WTC11 (cell line): ENCODE results near the gene CSNK1E. TPM values are rescaled to one million over a fixed set of nuclear protein-coding genes. Genes with fewer than 3 reads are reported as not detected.

ENCODE experiments used
- ATAC-seq: fragments of 200-7000 bp; cut with Tn5 transposase; 2 replicates; pipeline ENCODE4 v1.10.0; 2021; ENCODE audit warnings: mild to moderate bottlenecking, moderate library complexity
- CTCF ChIA-PET: fragments of 300-600 bp; sonication (Branson Sonifier 250); formaldehyde crosslinking; loops from one replicate; lab custom pipeline; 2021; ENCODE audit warnings: antibody characterized with exemption; lab: Charles Lee
- POLR2A ChIA-PET: fragments of 350-600 bp; sonication (Branson Sonifier 250); formaldehyde crosslinking; loops from one replicate; lab custom pipeline; 2021; ENCODE audit warnings: antibody characterized with exemption; lab: Charles Lee
- DNase-seq: peaks from one replicate; pipeline ENCODE4 v3.0.0; 2021; ENCODE audit warnings: low spot score
- H3K27ac Mint-ChIP-seq: 2 replicates; pipeline ENCODE4 v1.8.0; 2021; ENCODE audit warnings: mixed read lengths
- H3K27me3 Mint-ChIP-seq: 2 replicates; pipeline ENCODE4 v1.8.0; 2021; ENCODE audit warnings: low read depth, mild to moderate bottlenecking, moderate library complexity, mixed read lengths
- H3K36me3 Mint-ChIP-seq: 2 replicates; pipeline ENCODE4 v1.8.0; 2021; ENCODE audit warnings: mixed read lengths
- H3K4me1 Mint-ChIP-seq: 2 replicates; pipeline ENCODE4 v1.8.0; 2022; ENCODE audit warnings: mixed read lengths
- H3K4me3 Mint-ChIP-seq: 2 replicates; pipeline ENCODE4 v1.8.0; 2021; ENCODE audit warnings: mild to moderate bottlenecking, moderate library complexity, mixed read lengths
- H3K9me3 Mint-ChIP-seq: 2 replicates; pipeline ENCODE4 v1.8.0; 2021; ENCODE audit warnings: mixed read lengths
- CREM ChIP-seq: sonication (generic); formaldehyde crosslinking; IDR thresholded peaks from 2 replicates; pipeline ENCODE4 v1.8.1; 2022; ENCODE audit warnings: mild to moderate bottlenecking, missing genetic modification reagents, moderate library complexity
- ELF4 ChIP-seq: sonication (generic); formaldehyde crosslinking; IDR thresholded peaks from 2 replicates; pipeline ENCODE4 v1.8.1; 2022; ENCODE audit warnings: low read depth, mild to moderate bottlenecking, moderate library complexity, missing genetic modification reagents
- ERG ChIP-seq: fragments of 250-450 bp; sonication (Bioruptor Pico); IDR thresholded peaks from 2 replicates; pipeline ENCODE4 v1.8.0; 2021; ENCODE audit warnings: mild to moderate bottlenecking
- ETV6 ChIP-seq: sonication (generic); formaldehyde crosslinking; IDR thresholded peaks from 2 replicates; pipeline ENCODE4 v1.8.1; 2022; ENCODE audit warnings: mild to moderate bottlenecking, missing genetic modification reagents
- FOXP1 ChIP-seq: sonication (generic); formaldehyde crosslinking; IDR thresholded peaks from 2 replicates; pipeline ENCODE4 v1.8.0; 2022; ENCODE audit warnings: missing genetic modification reagents, mild to moderate bottlenecking, moderate library complexity, borderline replicate concordance
- FOXP4 ChIP-seq: sonication (generic); formaldehyde crosslinking; IDR thresholded peaks from 2 replicates; pipeline ENCODE4 v1.8.0; 2022; ENCODE audit warnings: mild to moderate bottlenecking, missing genetic modification reagents
- GTF2I ChIP-seq: fragments of 250-450 bp; sonication (Bioruptor Pico); conservative IDR thresholded peaks from 2 replicates; pipeline ENCODE4 v1.4.0; 2021; ENCODE audit warnings: mild to moderate bottlenecking
- JUN ChIP-seq: sonication (generic); formaldehyde crosslinking; IDR thresholded peaks from 2 replicates; pipeline ENCODE4 v1.8.0; 2023; ENCODE audit warnings: mild to moderate bottlenecking, missing genetic modification reagents
- MAX ChIP-seq: sonication (generic); formaldehyde crosslinking; IDR thresholded peaks from 2 replicates; pipeline ENCODE4 v1.8.0; 2022; ENCODE audit warnings: mild to moderate bottlenecking, missing genetic modification reagents
- NR1H2 ChIP-seq: sonication (generic); formaldehyde crosslinking; IDR thresholded peaks from 2 replicates; pipeline ENCODE4 v1.9.0; 2021; ENCODE audit warnings: mild to moderate bottlenecking, moderate library complexity, missing genetic modification reagents
- RELA ChIP-seq: sonication (generic); formaldehyde crosslinking; IDR thresholded peaks from 2 replicates; pipeline ENCODE4 v1.8.1; 2022; ENCODE audit warnings: missing genetic modification reagents, mild to moderate bottlenecking, borderline replicate concordance
- SP1 ChIP-seq: sonication (generic); formaldehyde crosslinking; conservative IDR thresholded peaks from 2 replicates; pipeline ENCODE4 v1.8.1; 2022; ENCODE audit warnings: missing genetic modification reagents
- TEAD1 ChIP-seq: sonication (generic); formaldehyde crosslinking; IDR thresholded peaks from 2 replicates; pipeline ENCODE4 v1.8.0; 2022; ENCODE audit warnings: mild to moderate bottlenecking, missing genetic modification reagents
- ZNF138 ChIP-seq: sonication (generic); formaldehyde crosslinking; conservative IDR thresholded peaks from 2 replicates; pipeline ENCODE4 v1.8.1; 2022; ENCODE audit warnings: mild to moderate bottlenecking, moderate library complexity, missing genetic modification reagents
- ZNF423 ChIP-seq: fragments of 250-450 bp; sonication (Bioruptor Pico); IDR thresholded peaks from 2 replicates; pipeline ENCODE4 v2.1.2; 2022; ENCODE audit warnings: mild to moderate bottlenecking, moderate library complexity
- ZNF671 ChIP-seq: fragments of 250-450 bp; sonication (Bioruptor Pico); IDR thresholded peaks from 2 replicates; pipeline ENCODE4 v1.8.0; 2021; ENCODE audit warnings: mild to moderate bottlenecking
- total RNA-seq: library from RNA; stranded (reverse); gene quantifications from 3 replicates; pipeline ENCODE4 v1.2.3, GENCODE V29; 2021
- TF ChIP-seq, protein P1 (sequence below): fragments of 200-600 bp; IDR thresholded peaks from 2 replicates; pipeline ENCODE4 v1.8.0; 2022; ENCODE audit warnings: antibody characterized with exemption
- TF ChIP-seq, protein P2 (sequence below): fragments of 250-450 bp; sonication (Bioruptor Pico); IDR thresholded peaks from 2 replicates; pipeline ENCODE4 v1.9.0; 2021; ENCODE audit warnings: moderate library complexity, mild to moderate bottlenecking, inconsistent platforms, borderline replicate concordance

Gene CSNK1E
- total RNA-seq, 1 experiment from 2014 or later: 265 TPM

DNA sequence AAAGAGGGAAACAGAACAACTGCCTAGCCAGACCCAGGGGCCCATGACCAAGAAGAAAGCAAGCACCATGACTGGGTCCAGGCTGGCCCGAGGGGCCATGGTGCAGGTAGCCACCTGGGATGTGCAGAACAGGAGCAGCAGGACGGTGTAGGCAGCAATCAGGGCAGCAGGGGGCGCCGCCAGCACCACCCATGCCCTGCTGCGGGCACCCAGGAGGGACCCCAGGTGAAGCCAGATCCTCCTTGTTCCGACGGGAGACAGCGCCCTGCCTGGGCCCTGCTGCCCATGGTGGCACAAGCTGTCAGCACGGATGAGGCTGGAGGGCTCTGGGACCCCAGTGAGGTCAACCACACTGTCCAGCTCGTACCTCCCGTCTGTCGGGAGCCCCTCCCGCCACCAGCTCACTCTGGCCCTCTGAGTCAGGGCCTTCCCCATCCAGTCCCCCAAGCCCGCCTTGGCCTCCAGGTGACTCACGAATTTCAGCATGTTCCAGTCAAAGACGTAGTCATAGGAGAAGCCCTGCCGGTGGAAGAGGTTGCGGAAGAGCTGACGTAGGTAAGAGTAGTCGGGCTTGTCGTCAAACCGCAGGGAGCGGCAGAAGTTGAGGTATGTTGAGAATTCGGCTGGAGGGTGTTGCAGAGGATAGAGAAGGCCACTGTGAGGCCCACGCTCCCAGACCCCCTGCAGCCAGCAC lies 18.8 kb downstream of the CSNK1E start:
- H3K9me3 Mint-ChIP-seq: no peaks in the 10 kb centered on the region
- H3K4me1 Mint-ChIP-seq: no peaks in the 10 kb centered on the region
- CTCF ChIA-PET: interaction anchor here (0.7 to 1.4 kb wide), 9 partner anchors 10 to 103 kb away, joined by 3 to 6 read pairs (median 3); no protein-coding TSS in a partner anchor
- H3K36me3 Mint-ChIP-seq: peaks cover 72% of the 10 kb centered on the region
- POLR2A ChIA-PET: interaction anchor here (0.6 to 1.0 kb wide), 2 partner anchors 14 to 55 kb away, joined by 3 to 4 read pairs; no protein-coding TSS in a partner anchor
- no peaks in the 10 kb centered on the region for H3K27me3 Mint-ChIP-seq
- peak; percentile 71 for ATAC-seq
- no peak for TF ChIP-seq SP1 (CRISPR knock-in tag)
- no peak for TF ChIP-seq TEAD1 (CRISPR knock-in tag)
- TF ChIP-seq MAX: peak; percentile 34; the same call in 1 of the 2 replicates
- TF ChIP-seq RELA (CRISPR knock-in tag): no peak
- TF ChIP-seq ELF4: no peak
- no peak for TF ChIP-seq CREM (CRISPR knock-in tag)
- TF ChIP-seq ETV6 (CRISPR knock-in tag): no peak
- TF ChIP-seq, protein P1, sequence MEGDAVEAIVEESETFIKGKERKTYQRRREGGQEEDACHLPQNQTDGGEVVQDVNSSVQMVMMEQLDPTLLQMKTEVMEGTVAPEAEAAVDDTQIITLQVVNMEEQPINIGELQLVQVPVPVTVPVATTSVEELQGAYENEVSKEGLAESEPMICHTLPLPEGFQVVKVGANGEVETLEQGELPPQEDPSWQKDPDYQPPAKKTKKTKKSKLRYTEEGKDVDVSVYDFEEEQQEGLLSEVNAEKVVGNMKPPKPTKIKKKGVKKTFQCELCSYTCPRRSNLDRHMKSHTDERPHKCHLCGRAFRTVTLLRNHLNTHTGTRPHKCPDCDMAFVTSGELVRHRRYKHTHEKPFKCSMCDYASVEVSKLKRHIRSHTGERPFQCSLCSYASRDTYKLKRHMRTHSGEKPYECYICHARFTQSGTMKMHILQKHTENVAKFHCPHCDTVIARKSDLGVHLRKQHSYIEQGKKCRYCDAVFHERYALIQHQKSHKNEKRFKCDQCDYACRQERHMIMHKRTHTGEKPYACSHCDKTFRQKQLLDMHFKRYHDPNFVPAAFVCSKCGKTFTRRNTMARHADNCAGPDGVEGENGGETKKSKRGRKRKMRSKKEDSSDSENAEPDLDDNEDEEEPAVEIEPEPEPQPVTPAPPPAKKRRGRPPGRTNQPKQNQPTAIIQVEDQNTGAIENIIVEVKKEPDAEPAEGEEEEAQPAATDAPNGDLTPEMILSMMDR: peak; percentile 61
- TF ChIP-seq, all 79 proteins: peak for 2
- Mint-ChIP-seq H3K27ac (peak overlapping the region; percentile 41; the same call in 1 of the 2 replicates), H3K4me3 (no peak overlapping the region)
- peak; percentile 63 for DNase-seq

GRCh38 chr22:38296372-38296771 lies 20.9 kb downstream of the CSNK1E start:
- POLR2A ChIA-PET: interaction anchor here (0.7 kb wide), 1 partner anchor 9 kb away, joined by 3 read pairs; no protein-coding TSS in a partner anchor
- Mint-ChIP-seq H3K27me3 (no peaks in the 10 kb centered on the region), H3K27ac (no peak overlapping the region), H3K9me3 (no peaks in the 10 kb centered on the region), H3K4me1 (peaks cover 2% of the 10 kb centered on the region; the same call in 1 of the 2 replicates), H3K4me3 (no peak overlapping the region), H3K36me3 (peaks cover 65% of the 10 kb centered on the region)
- no peak for ATAC-seq
- CTCF ChIA-PET: interaction anchor here (0.7 kb wide), 1 partner anchor 8 kb away, joined by 3 read pairs; no protein-coding TSS in a partner anchor
- TF ChIP-seq FOXP4 (CRISPR knock-in tag) (no peak), JUN (no peak), ZNF423 (CRISPR knock-in tag) (no peak), NR1H2 (CRISPR knock-in tag) (no peak), FOXP1 (CRISPR knock-in tag) (no peak), ZNF138 (CRISPR knock-in tag) (no peak), ERG (CRISPR knock-in tag) (no peak), CREM (CRISPR knock-in tag) (no peak), ZNF671 (CRISPR knock-in tag) (no peak), ELF4 (no peak), GTF2I (CRISPR knock-in tag) (no peak)
- TF ChIP-seq, protein P2, sequence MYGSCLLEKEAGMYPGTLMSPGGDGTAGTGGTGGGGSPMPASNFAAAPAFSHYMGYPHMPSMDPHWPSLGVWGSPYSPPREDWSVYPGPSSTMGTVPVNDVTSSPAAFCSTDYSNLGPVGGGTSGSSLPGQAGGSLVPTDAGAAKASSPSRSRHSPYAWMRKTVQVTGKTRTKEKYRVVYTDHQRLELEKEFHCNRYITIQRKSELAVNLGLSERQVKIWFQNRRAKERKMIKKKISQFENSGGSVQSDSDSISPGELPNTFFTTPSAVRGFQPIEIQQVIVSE (CRISPR knock-in tag): no peak
- TF ChIP-seq, all 79 proteins: peak for 0
- DNase-seq: no peak
